Panc1 (cell line): Measurements from ENCODE around the gene KLK14. TPM values are rescaled to one million over a fixed set of nuclear protein-coding genes. Genes with fewer than 3 reads are reported as not detected.

Experiments used
- ATAC-seq: fragments of 200-7000 bp; cut with Tn5 transposase; 2 replicates; pipeline ENCODE4 v1.9.1; 2020; ENCODE audit warnings: mild to moderate bottlenecking, moderate library complexity
- BruUV-seq: library from RNA; stranded (reverse); fragments of 400-500 nt; replicated peaks from 2 replicates; lab custom pipeline; 2021; lab: Mats Ljungman, UMichigan
- CTCF ChIA-PET: fragments of 300-600 bp; sonication (Branson Sonifier 250); formaldehyde crosslinking; loops from one replicate; lab custom pipeline; 2022; ENCODE audit warnings: antibody characterized with exemption; lab: Charles Lee
- POLR2A ChIA-PET: fragments of 300-600 bp; sonication (Branson Sonifier 250); formaldehyde crosslinking; loops from one replicate; lab custom pipeline; 2022; ENCODE audit warnings: antibody characterized with exemption; lab: Charles Lee
- DNase-seq: peaks from one replicate; pipeline ENCODE4 v3.0.0-alpha.2; 2010; ENCODE audit warnings: low read depth, low spot score
- H3K27ac ChIP-seq: 2 replicates; pipeline ENCODE4 v1.5.1; 2011; ENCODE audit warnings: mild to moderate bottlenecking, low read length, inconsistent platforms
- H3K27me3 ChIP-seq: fragments of 200-500 bp; sonication (Bioruptor generic); 2 replicates; pipeline ENCODE4 v1.6.0; 2014; ENCODE audit warnings: low read length, inconsistent platforms; ENCODE audit not compliant: control insufficient read depth, insufficient read depth
- H3K36me3 ChIP-seq: fragments of 200-500 bp; sonication (Bioruptor generic); 2 replicates; pipeline ENCODE4 v1.5.1; 2014; ENCODE audit warnings: inconsistent platforms, mild to moderate bottlenecking, low read length, moderate library complexity; ENCODE audit not compliant: control insufficient read depth, insufficient read depth
- H3K4me1 ChIP-seq: 2 replicates; pipeline ENCODE4 v1.5.1; 2011; ENCODE audit warnings: inconsistent platforms, mild to moderate bottlenecking, low read length, moderate library complexity; ENCODE audit not compliant: control insufficient read depth, insufficient read depth
- H3K4me3 ChIP-seq, 2 experiments: 2 replicates each; pipeline ENCODE4 v1.5.1; 2011 to 2012; ENCODE audit warnings: low read depth in 2 of 2, low read length in 2 of 2, mild to moderate bottlenecking in 2 of 2, inconsistent platforms in 1 of 2, moderate library complexity in 1 of 2
- H3K9me3 ChIP-seq: fragments of 200-500 bp; sonication (Bioruptor generic); 2 replicates; pipeline ENCODE4 v1.5.1; 2014; ENCODE audit warnings: low read depth, mild to moderate bottlenecking, inconsistent platforms, low read length, moderate library complexity; ENCODE audit not compliant: control insufficient read depth, insufficient read depth
- CTCF ChIP-seq: fragments of 450-650 bp; IDR thresholded peaks from 2 replicates; pipeline ENCODE4 v1.5.1; 2017; ENCODE audit warnings: mild to moderate bottlenecking
- POLR2AphosphoS5 ChIP-seq: IDR thresholded peaks from 2 replicates; pipeline ENCODE4 v1.6.1; 2012; ENCODE audit warnings: mild to moderate bottlenecking, low read depth, low read length, moderate library complexity
- REST ChIP-seq, 2 experiments: IDR thresholded peaks; 2 replicates each; pipeline ENCODE4 v1.6.1; 2011 to 2012; ENCODE audit warnings: low read depth in 2 of 2, control low read depth in 1 of 2, low read length in 1 of 2, mild to moderate bottlenecking in 1 of 2, moderate library complexity in 1 of 2; ENCODE audit not compliant: insufficient read depth in 1 of 2
- SIN3A ChIP-seq: IDR thresholded peaks from 2 replicates; pipeline ENCODE4 v1.6.1; 2012; ENCODE audit warnings: low read depth, mild to moderate bottlenecking, low read length, moderate library complexity, borderline replicate concordance; ENCODE audit not compliant: insufficient read depth
- TCF7L2 ChIP-seq: IDR thresholded peaks from 2 replicates; pipeline ENCODE4 v1.6.1; 2011; ENCODE audit warnings: mild to moderate bottlenecking, low read depth, low read length, inconsistent platforms
- in situ Hi-C: cut with HindIII; loops from 2 replicates; pipeline ENCODE4 v1.10.0; 2016; ENCODE audit warnings: low sequenced_read_pairs, low pct_unique_long_range_greater_than_20kb
- intact Hi-C: fragments of 100-400 bp; cut with micrococcal nuclease; formaldehyde crosslinking; loops from one replicate; pipeline ENCODE4 v1.10.0; 2022; ENCODE audit not compliant: unreplicated experiment
- total RNA-seq: library from RNA; stranded (reverse); gene quantifications from one replicate; pipeline ENCODE4 v1.2.1, GENCODE V29; 2021; ENCODE audit not compliant: unreplicated experiment

Gene KLK14
- total RNA-seq, 1 experiment from 2014 or later = not detected

- H3K27ac ChIP-seq = no peak overlapping the region
- ChIA-PET CTCF (no interaction called here), POLR2A (interaction anchor here (0.6 kb wide), 1 partner anchor 72 kb away, joined by 3 read pairs; no protein-coding TSS in a partner anchor)
- ATAC-seq (no peak), DNase-seq (no peak)
- H3K4me1 ChIP-seq = no peaks in the 10 kb centered on the region
- H3K27me3 ChIP-seq = no peaks in the 10 kb centered on the region
- no peaks in the 10 kb centered on the region for H3K36me3 ChIP-seq
- in situ Hi-C loops = no loop called here
- no peak overlapping the region for H3K4me3 ChIP-seq
- intact Hi-C loops = no loop called here
- no peaks in the 10 kb centered on the region for H3K9me3 ChIP-seq
- TF ChIP-seq POLR2AphosphoS5 = no peak
- no peak for TF ChIP-seq REST (IDR thresholded peaks at IDR 0.05; ENCODE audit: insufficient read depth in 1 of 2, low read depth in 2 of 2, low read length in 1 of 2)
- TF ChIP-seq CTCF = no peak
- TF ChIP-seq TCF7L2 = no peak
- TF ChIP-seq SIN3A = no peak
- no TSS peak for BruUV-seq
Measured at GRCh38 chr19:51100601-51101000, 17.9 kb upstream of the KLK14 start.

- Histone ChIP-seq H3K27ac (no peak overlapping the region), H3K9me3 (no peaks in the 10 kb centered on the region), H3K36me3 (no peaks in the 10 kb centered on the region), H3K4me1 (no peaks in the 10 kb centered on the region), H3K4me3 (no peak overlapping the region), H3K27me3 (no peaks in the 10 kb centered on the region)
- BruUV-seq = no TSS peak
- ATAC-seq = no peak
- CTCF ChIA-PET = no interaction called here
- in situ Hi-C loops = no loop called here
- POLR2A ChIA-PET = no interaction called here
- no peak for DNase-seq
- TF ChIP-seq REST (IDR thresholded peaks at IDR 0.05; ENCODE audit: insufficient read depth in 1 of 2, low read depth in 2 of 2, low read length in 1 of 2) (no peak), POLR2AphosphoS5 (no peak), TCF7L2 (no peak), CTCF (no peak), SIN3A (no peak)
- intact Hi-C loops = loop anchor here (10.0 kb wide), 1 partner anchor 174 kb away; no protein-coding TSS in a partner anchor
Measured at GRCh38 chr19:51099047-51099382, 16.3 kb upstream of the KLK14 start.
